Breast epithelium (tissue), 4 donors: ENCODE data around the gene RHBDF2. TPM values are rescaled to one million over a fixed set of nuclear protein-coding genes. Genes with fewer than 3 reads are reported as not detected.
A peak's percentile ranks its signal among the peaks of the same experiment; 100 is the strongest.
"Not testable (repeated sequence)": the region's sequence is repeated elsewhere in the genome, so short reads cannot be mapped to it uniquely, and the experiment has no call there.

Source experiments
- DNase-seq, 2 donors: peaks; one replicate each; pipeline ENCODE4 v3.0.0-alpha.2; 2019; ENCODE audit warnings: low spot score in 2 of 2
- H3K27ac ChIP-seq, 2 donors: fragments of 200-600 bp; sonication (generic) in 1 of 2; one replicate each; pipeline ENCODE4 v1.5.1; 2016 to 2019; ENCODE audit warnings: mild to moderate bottlenecking in 1 of 2
- H3K27me3 ChIP-seq, 2 donors: fragments of 200-600 bp; sonication (generic) in 1 of 2; one replicate each; pipeline versions ENCODE4 v1.5.1 to v1.6.0; 2017 to 2019; ENCODE audit warnings: control low read depth in 1 of 2, mild to moderate bottlenecking in 1 of 2
- H3K36me3 ChIP-seq: fragments of 200-600 bp; one replicate; pipeline ENCODE4 v1.5.1; 2019
- H3K4me1 ChIP-seq, 2 donors: fragments of 200-600 bp; sonication (generic); one replicate each; pipeline ENCODE4 v1.5.1; 2016 to 2019; ENCODE audit warnings: control low read depth in 1 of 2
- H3K4me3 ChIP-seq, 3 donors: fragments of 200-600 bp; sonication (generic); 1 replicate in 2 of 3; 2 replicates in 1 of 3; pipeline ENCODE4 v1.5.1; 2016 to 2019; ENCODE audit warnings: mild to moderate bottlenecking in 3 of 3, moderate library complexity in 2 of 3
- H3K9me3 ChIP-seq, 2 donors: fragments of 200-600 bp; sonication (generic) in 1 of 2; one replicate each; pipeline ENCODE4 v1.5.1; 2016 to 2019; ENCODE audit warnings: control low read depth in 1 of 2
- CTCF ChIP-seq, 3 donors: fragments of 450-650 bp; IDR thresholded peaks; one replicate each; pipeline ENCODE4 v1.5.1; 2016 to 2017; ENCODE audit warnings: antibody characterized with exemption in 3 of 3, mild to moderate bottlenecking in 3 of 3, moderate library complexity in 3 of 3
- POLR2A ChIP-seq: fragments of 450-650 bp; IDR thresholded peaks from one replicate; pipeline ENCODE4 v1.6.1; 2016; ENCODE audit warnings: antibody characterized with exemption, mild to moderate bottlenecking, moderate library complexity
- POLR2AphosphoS5 ChIP-seq, 3 donors: sonication (generic); formaldehyde crosslinking; IDR thresholded peaks; one replicate each; pipeline ENCODE4 v1.6.1; 2017; ENCODE audit warnings: antibody characterized with exemption in 3 of 3
- intact Hi-C: fragments of 100-400 bp; cut with DNase I; formaldehyde crosslinking; loops from one replicate; pipeline ENCODE4 v1.15.1; 2023; ENCODE audit warnings: low total_unique reads
- total RNA-seq, 3 donors: library from RNA; depleted of rRNA; stranded (reverse); fragments of >200 nt; gene quantifications; one replicate each; pipeline ENCODE4 v1.1.0, GENCODE V29; 2016

The RHBDF2 gene
- total RNA-seq, 3 donors from 2014 or later = 13.4 to 35.5 (median 26.8) TPM

- no peak for DNase-seq
- Histone ChIP-seq H3K4me1 (peaks cover 4% of the 10 kb centered on the region in 2 donors), H3K4me3 (peak overlapping the region in 2 of 3 donors; percentile 48 to 86), H3K9me3 (no peaks in the 10 kb centered on the region), H3K27me3 (peaks cover 0 to 7% of the 10 kb centered on the region in 2 donors), H3K27ac (peak overlapping the region; percentile 70 to 92), H3K36me3 (no peaks in the 10 kb centered on the region)
- TF ChIP-seq POLR2A = no peak
- no peak for TF ChIP-seq POLR2AphosphoS5 (IDR thresholded peaks at IDR 0.05)
- no peak for TF ChIP-seq CTCF (IDR thresholded peaks at IDR 0.05)
- intact Hi-C loops = loop anchor here (10.0 kb wide), 1 partner anchor 159 kb away; no protein-coding TSS in a partner anchor
These were observed 34.7 kb upstream of the RHBDF2 start for GRCh38 chr17:76535788-76536510.

- peaks cover 3 to 11% of the 10 kb centered on the region in 2 donors for H3K4me1 ChIP-seq
- H3K9me3 ChIP-seq = no peaks in the 10 kb centered on the region
- intact Hi-C loops = loop anchor here (10.0 kb wide), 1 partner anchor 160 kb away; no protein-coding TSS in a partner anchor
- H3K4me3 ChIP-seq = peak overlapping the region in 1 of 3 donors; percentile 86
- no peak for DNase-seq
- no peaks in the 10 kb centered on the region for H3K36me3 ChIP-seq
- peaks cover 0 to 7% of the 10 kb centered on the region in 2 donors for H3K27me3 ChIP-seq
- H3K27ac ChIP-seq = peak overlapping the region; percentile 59 to 92
- TF ChIP-seq POLR2AphosphoS5 (IDR thresholded peaks at IDR 0.05) (no peak), POLR2A (no peak), CTCF (IDR thresholded peaks at IDR 0.05) (no peak)
These were observed 33.9 kb upstream of the RHBDF2 start for GRCh38 chr17:76534831-76535732.

- DNase-seq, H3K36me3 ChIP-seq, H3K9me3 ChIP-seq, H3K4me3 ChIP-seq, H3K27me3 ChIP-seq: not testable (repeated sequence)
- H3K4me1 ChIP-seq = peaks cover 16 to 22% of the 10 kb centered on the region in 2 donors
- intact Hi-C loops = loop anchor here (10.0 kb wide), 1 partner anchor 161 kb away; no protein-coding TSS in a partner anchor
- H3K27ac ChIP-seq = peak overlapping the region in 1 of 2 donors; percentile 92
These were observed 32.6 kb upstream of the RHBDF2 start for GRCh38 chr17:76533640-76534359.

GRCh38 chr17:76532072-76532651 is 30.9 kb upstream of the RHBDF2 start:
- Histone ChIP-seq H3K36me3 (no peaks in the 10 kb centered on the region), H3K4me3 (no peak overlapping the region), H3K27me3 (no peaks in the 10 kb centered on the region), H3K27ac (peak overlapping the region; percentile 94 to 99), H3K4me1 (peaks cover 20 to 25% of the 10 kb centered on the region in 2 donors), H3K9me3 (no peaks in the 10 kb centered on the region)
- no peak for DNase-seq
- TF ChIP-seq POLR2A = no peak
- intact Hi-C loops = loop anchor here (10.0 kb wide), 1 partner anchor 163 kb away; no protein-coding TSS in a partner anchor

GRCh38 chr17:76531486-76532038 is 30.3 kb upstream of the RHBDF2 start:
- H3K27me3 ChIP-seq = no peaks in the 10 kb centered on the region
- H3K4me1 ChIP-seq = peaks cover 20 to 25% of the 10 kb centered on the region in 2 donors
- H3K36me3 ChIP-seq = no peaks in the 10 kb centered on the region
- no peak for DNase-seq
- no peak for TF ChIP-seq CTCF (IDR thresholded peaks at IDR 0.05)
- TF ChIP-seq POLR2A = no peak
- TF ChIP-seq POLR2AphosphoS5 (IDR thresholded peaks at IDR 0.05) = no peak
- H3K9me3 ChIP-seq = no peaks in the 10 kb centered on the region
- H3K4me3 ChIP-seq = no peak overlapping the region
- intact Hi-C loops = loop anchor here (10.0 kb wide), 1 partner anchor 163 kb away; no protein-coding TSS in a partner anchor
- peak overlapping the region; percentile 94 to 99 for H3K27ac ChIP-seq
